SW 1271 (cell line): ENCODE results near the gene CCL27.

Source experiments
- DNase-seq, 2 experiments: peaks; one replicate each; lab custom pipeline; 2025; lab: John Stamatoyannopoulos, UW

Gene CCL27

DNA sequence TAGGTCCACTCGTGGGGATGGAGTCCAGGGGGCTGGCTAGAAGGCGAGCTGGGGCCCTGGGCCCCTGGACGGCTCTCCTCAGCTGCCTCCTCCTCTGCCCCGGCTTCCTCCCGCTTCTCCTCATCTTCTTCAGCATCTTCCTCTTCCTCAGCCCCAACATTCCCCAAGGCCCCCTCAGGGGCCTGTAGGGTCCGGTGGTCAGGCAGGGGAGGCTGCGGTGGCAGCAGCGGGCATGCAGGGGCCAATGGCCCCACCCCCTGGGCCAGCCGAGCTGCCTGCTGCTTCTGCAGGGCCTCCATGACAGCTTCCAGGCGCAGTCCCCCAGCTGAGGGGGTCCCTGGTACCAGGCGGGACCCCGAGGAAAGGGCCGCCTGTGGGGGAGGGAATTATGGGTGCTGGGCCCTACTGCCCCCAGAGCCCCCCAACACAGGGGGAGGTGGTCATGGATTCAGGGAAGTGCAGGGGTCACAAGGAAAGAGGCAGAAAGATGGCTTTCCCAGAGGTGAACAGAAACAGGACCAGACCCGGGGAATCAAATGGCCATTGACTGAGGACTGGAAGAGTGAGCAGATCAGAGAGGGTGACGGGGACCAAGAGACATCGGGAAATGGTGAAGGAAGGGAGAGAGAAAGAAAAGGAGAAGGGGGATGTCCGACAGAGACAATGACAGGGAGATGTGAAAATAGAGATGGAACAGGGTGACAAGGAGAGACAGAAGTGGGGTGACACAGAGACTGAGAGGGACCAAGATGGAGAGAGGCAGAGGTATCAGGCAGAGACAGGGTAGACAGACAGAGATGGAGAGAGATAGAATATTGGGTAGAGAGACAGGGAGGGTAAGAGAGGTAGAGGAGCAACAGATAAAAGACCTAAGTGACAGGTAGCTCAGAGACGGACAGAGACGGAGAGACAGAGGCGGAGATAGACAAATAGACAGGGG, 34.5 kb downstream of the CCL27 start:
- DNase-seq, result no peak

DNA sequence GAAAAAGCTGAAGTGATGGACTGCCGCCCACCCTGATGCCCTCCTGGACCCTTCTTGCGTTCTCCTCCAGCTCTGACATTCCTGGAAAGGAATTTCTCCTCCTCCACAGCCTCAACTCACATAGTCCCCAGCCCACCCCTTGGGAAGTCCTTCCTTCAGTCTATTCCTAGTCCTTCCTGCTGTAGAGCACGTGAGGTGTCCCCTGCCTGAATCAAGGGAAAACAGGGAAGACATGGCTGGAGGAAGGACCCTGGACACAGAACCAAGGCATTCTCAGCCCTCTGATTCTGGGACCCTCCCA, 37.3 kb downstream of the CCL27 start:
- no peak for DNase-seq

DNA sequence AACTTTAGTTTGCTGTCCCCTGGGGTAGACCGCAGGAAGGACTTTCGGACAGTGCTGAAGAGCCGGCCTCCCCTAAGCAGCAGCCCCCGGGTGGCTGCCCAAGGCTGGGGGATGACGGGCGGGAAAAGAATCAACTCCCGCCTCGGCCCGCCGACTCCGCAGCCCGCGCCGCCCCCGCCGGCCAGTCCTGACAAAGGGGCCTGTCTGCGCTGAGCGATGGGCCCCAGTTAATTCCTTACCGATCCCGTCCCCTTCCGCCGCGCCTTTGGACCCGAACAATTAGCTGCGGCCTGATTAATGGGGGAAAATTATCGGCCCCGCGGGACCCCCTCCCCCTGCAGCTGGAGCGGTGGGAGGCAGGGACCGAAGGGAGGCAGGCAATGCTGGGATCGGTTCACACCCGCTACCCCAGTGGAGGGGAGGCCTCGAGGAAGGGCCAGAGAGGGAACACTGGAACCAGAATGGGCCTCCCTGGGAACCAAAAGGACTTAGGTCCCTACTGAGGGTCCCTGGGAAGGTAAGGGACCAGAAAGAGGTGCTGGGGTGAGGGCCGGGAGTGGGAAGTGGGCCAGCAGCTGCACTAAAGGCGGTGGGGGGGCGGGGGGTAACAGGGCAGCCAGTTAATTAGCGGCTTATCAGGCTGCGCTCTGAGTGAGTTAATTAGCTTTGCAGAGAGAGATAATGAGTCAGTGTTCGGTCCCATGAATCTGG, 37.8 kb downstream of the CCL27 start:
- DNase-seq, result no peak

DNA sequence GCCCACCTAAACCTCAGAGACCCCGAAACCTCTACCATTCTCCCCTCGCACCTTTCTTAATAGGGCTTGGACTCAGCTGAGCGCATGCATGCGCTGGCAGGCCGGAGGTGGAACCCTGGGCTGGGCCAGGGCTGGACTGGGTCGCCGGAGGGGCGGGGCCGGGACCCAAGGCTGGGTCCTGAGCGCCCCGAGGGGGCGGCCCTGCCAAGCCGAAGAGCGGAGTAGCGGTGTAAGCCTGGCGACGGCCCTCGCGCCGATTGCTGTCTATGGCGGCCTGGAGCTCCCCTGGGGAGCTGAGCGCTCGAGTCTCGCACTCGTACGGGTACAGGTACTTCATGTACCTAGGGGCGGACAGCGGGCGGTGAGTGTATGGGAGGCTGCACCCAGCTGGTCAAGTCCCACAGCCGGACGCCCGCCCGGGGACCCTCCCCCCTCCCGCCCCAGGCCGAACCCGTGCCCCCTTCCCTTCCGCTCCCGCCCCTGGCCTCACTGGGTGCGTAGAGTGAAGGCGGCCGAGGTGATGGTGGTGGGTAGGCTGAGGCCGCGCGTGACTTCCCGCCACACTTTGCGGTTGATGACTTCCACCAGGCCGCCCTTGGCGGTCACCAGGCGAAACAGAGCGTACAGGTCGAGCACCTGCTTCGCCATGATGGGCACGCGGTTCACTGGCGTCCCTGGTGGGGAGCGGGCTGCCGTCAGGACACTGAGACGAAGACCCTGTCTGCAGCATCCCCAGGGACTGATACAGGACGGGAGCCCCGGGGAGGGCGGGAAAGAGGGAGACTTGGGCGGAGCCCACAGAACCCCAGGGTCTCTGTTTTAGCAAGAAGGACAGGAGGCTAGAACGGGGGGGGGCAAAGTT, 38.9 kb downstream of the CCL27 start:
- DNase-seq, result no peak

DNA sequence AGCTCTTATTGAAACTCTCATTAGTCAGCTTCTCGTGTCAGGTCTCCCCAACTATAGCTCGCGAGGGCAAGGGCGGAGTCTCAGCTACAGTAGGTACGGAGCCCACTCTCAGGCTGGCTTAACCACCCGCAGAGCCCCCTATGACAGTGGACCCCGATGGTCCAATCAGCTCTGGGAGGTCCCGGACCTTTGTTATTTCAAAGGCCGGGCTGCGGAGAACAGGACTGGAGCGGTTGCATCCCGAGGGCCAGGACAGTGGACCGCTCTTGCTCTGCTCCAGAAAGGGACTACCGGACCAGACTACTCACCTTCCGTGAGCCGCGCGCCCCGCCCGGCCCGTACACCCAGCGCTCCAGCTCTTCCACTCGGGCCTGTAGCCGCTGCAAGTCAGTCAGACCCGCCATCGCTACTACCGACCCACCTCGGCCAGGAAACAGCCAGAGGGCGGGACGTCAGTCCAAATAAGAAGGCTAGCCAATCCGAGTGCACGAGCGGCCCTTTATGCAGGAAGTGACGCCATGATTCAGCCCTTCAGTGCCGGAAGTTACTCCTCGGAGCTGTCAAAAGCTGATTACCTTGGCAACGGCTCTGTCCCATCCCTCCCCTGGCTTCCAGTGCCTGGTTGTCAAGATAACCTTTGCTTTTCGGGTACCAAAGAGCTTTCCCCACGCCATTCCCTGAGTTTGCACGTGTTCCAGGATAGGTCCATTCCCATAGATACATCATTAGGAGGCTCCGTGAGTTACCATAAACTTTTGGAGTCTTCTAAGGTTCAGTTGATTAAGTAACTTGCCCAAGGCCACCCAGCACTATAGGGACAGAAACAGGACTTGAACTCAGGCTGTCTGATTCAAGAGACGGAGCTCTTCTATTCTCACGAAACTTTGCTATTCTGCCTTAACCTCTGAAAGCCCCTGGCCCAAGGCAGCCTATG, 42.1 kb downstream of the CCL27 start, which contains the start of gene DCTN3:
DCTN3 (minus strand) TSS at position 435 of the 934 bp plus-strand sequence; CDS start at position 404, 31 bp downstream.
- DNase-seq, result peak; percentile 73 to 92

DNA sequence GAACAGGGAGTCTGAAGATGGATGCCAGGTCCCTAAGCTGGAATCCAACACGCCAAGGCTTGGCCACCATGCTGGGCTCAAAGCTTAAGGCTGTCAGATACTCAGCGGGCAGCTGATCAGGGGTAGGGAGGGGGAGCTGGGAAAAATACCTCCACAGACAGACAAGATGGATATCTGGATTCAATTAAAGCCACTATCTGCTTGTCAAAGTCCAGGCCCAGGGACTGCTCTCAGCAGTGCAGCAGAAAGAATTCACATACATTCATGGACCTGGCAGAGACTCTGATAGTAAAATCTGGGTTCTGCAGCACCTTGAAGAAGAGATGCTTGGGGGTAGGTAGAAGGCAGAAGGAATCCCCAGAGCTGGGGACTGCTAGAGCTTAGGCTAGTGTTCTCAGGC, 47.3 kb downstream of the CCL27 start:
- no peak for DNase-seq

DNA sequence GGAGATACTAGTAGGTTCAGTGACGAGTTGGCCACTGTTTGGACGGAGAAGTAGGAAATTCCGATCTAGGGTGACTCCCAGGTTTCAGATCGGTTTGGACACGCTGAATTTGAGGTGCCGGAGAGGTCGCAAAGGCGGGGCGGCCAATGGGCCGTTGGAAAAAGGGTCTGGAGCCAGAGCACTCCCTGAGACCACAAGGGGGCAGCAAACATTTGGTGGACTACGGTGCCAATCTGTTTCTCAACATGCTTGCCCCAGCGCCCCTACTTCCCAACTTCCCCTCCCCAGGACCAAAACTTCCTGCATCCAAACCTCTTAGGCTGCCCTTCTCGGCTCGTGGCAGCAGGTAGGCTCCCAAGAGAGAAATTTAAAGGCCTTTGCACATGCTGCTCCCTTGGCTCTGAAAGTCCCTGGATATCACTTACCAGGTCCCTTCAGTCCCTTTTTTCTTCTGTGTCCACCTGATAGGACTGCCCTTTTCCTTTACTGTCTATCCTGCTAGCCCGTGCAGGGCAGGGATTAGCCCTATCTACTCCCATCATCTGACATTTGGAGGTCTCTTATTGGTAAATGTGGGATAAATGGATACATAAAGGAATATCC, 49.6 kb downstream of the CCL27 start:
- DNase-seq, result peak; percentile 13 to 57
